Activated CD8-positive, alpha-beta T cell treated with anti-CD3 and anti-CD28 coated beads for 36 hours (primary cell): ENCODE measurements around the gene TAAR6. TPM values are rescaled to one million over a fixed set of nuclear protein-coding genes. Genes with fewer than 3 reads are reported as not detected.

Source experiments
- ATAC-seq: fragments of 200-7000 bp; cut with Tn5 transposase; one replicate; pipeline ENCODE4 v1.10.0; 2021; ENCODE audit warnings: mild to moderate bottlenecking, moderate library complexity
- CTCF ChIA-PET: fragments of 350-600 bp; sonication (Branson Sonifier 250); formaldehyde crosslinking; loops from one replicate; lab custom pipeline; 2021; ENCODE audit warnings: antibody characterized with exemption; lab: Charles Lee
- POLR2A ChIA-PET: fragments of 350-600 bp; sonication (Branson Sonifier 250); formaldehyde crosslinking; loops from one replicate; lab custom pipeline; 2021; ENCODE audit warnings: antibody characterized with exemption; lab: Charles Lee
- DNase-seq: peaks from one replicate; pipeline ENCODE4 v3.0.0-alpha.2; 2020
- H3K27ac Mint-ChIP-seq: one replicate; pipeline ENCODE4 v1.8.0; 2021; ENCODE audit warnings: mild to moderate bottlenecking, mixed read lengths
- H3K27me3 Mint-ChIP-seq: one replicate; pipeline ENCODE4 v1.8.0; 2021; ENCODE audit warnings: mixed read lengths
- H3K36me3 Mint-ChIP-seq: one replicate; pipeline ENCODE4 v1.8.0; 2021; ENCODE audit warnings: low read depth, mixed read lengths
- H3K4me1 Mint-ChIP-seq: one replicate; pipeline ENCODE4 v1.8.0; 2021; ENCODE audit warnings: low read depth, mixed read lengths
- H3K4me3 Mint-ChIP-seq: one replicate; pipeline ENCODE4 v1.8.0; 2021; ENCODE audit warnings: mild to moderate bottlenecking, moderate library complexity, mixed read lengths
- H3K9me3 Mint-ChIP-seq: one replicate; pipeline ENCODE4 v1.8.0; 2021; ENCODE audit warnings: mixed read lengths
- CTCF ChIP-seq: fragments of 200-600 bp; IDR thresholded peaks from one replicate; pipeline ENCODE4 v1.8.0; 2022; ENCODE audit warnings: antibody characterized with exemption, mild to moderate bottlenecking
- intact Hi-C: fragments of 100-400 bp; cut with micrococcal nuclease; formaldehyde crosslinking; loops from one replicate; pipeline ENCODE4 v1.10.0; 2022
- total RNA-seq, 2 experiments: library from RNA; stranded (reverse); gene quantifications; one replicate each; pipeline ENCODE4 v1.2.3, GENCODE V29; 2021

Gene TAAR6
- total RNA-seq, 2 experiments from 2014 or later: not detected

- ChIA-PET POLR2A (no interaction called here), CTCF (no interaction called here)
- Mint-ChIP-seq H3K27ac (no peak overlapping the region), H3K36me3 (no peaks in the 10 kb centered on the region), H3K27me3 (peaks cover 1% of the 10 kb centered on the region), H3K4me3 (no peak overlapping the region), H3K4me1 (no peaks in the 10 kb centered on the region), H3K9me3 (no peaks in the 10 kb centered on the region)
- no peak for DNase-seq
- no peak for ATAC-seq
- intact Hi-C loops: no loop called here
- TF ChIP-seq CTCF: no peak
Measured at GRCh38 chr6:132611616-132612015, 41.5 kb downstream of the TAAR6 start.

- intact Hi-C loops: no loop called here
- Mint-ChIP-seq H3K4me3 (no peak overlapping the region), H3K36me3 (no peaks in the 10 kb centered on the region), H3K27ac (no peak overlapping the region), H3K4me1 (no peaks in the 10 kb centered on the region), H3K27me3 (peaks cover 1% of the 10 kb centered on the region), H3K9me3 (no peaks in the 10 kb centered on the region)
- ATAC-seq (no peak), DNase-seq (no peak)
- ChIA-PET CTCF (no interaction called here), POLR2A (no interaction called here)
- TF ChIP-seq CTCF: no peak
Measured at GRCh38 chr6:132612449-132613108, 42.5 kb downstream of the TAAR6 start.

GRCh38 chr6:132614554-132614953, 44.4 kb downstream of the TAAR6 start:
- DNase-seq (no peak), ATAC-seq (no peak)
- H3K9me3 Mint-ChIP-seq: no peaks in the 10 kb centered on the region
- ChIA-PET CTCF (no interaction called here), POLR2A (no interaction called here)
- intact Hi-C loops: no loop called here
- H3K4me3 Mint-ChIP-seq: peak overlapping the region; percentile 35
- H3K36me3 Mint-ChIP-seq: no peaks in the 10 kb centered on the region
- no peak overlapping the region for H3K27ac Mint-ChIP-seq
- no peak for TF ChIP-seq CTCF
- H3K27me3 Mint-ChIP-seq: peaks cover 3% of the 10 kb centered on the region
- no peaks in the 10 kb centered on the region for H3K4me1 Mint-ChIP-seq

- no peaks in the 10 kb centered on the region for H3K36me3 Mint-ChIP-seq
- H3K27ac Mint-ChIP-seq: no peak overlapping the region
- ChIA-PET CTCF (interaction anchor here (0.7 to 0.9 kb wide), 2 partner anchors 15 to 132 kb away, joined by 3 read pairs; no protein-coding TSS in a partner anchor), POLR2A (no interaction called here)
- H3K4me1 Mint-ChIP-seq: no peaks in the 10 kb centered on the region
- peaks cover 5% of the 10 kb centered on the region for H3K27me3 Mint-ChIP-seq
- ATAC-seq: no peak
- intact Hi-C loops: no loop called here
- DNase-seq: no peak
- no peak overlapping the region for H3K4me3 Mint-ChIP-seq
- H3K9me3 Mint-ChIP-seq: no peaks in the 10 kb centered on the region
- no peak for TF ChIP-seq CTCF
Measured at GRCh38 chr6:132616677-132617076, 46.6 kb downstream of the TAAR6 start.

Other genes starting within 250 kb of the TAAR6 start
- not detected for gene MOXD1, start 168.8 kb upstream of the TAAR6 start, total RNA-seq
- gene STX7, start 57.2 kb upstream of the TAAR6 start, total RNA-seq: 10 to 100 TPM; 11.8 to 15.1 TPM
- gene TAAR9, start 32.0 kb upstream of the TAAR6 start, total RNA-seq: not detected
- not detected for gene TAAR8, start 17.6 kb upstream of the TAAR6 start, total RNA-seq
- gene TAAR5, start 19.4 kb downstream of the TAAR6 start, total RNA-seq: not detected
- not detected for gene TAAR2, start 54.0 kb downstream of the TAAR6 start, total RNA-seq
- not detected for gene TAAR1, start 88.9 kb downstream of the TAAR6 start, total RNA-seq
- not detected for gene VNN1, start 143.7 kb downstream of the TAAR6 start, total RNA-seq
- 10 to 100 TPM; 10.5 to 11.7 TPM for gene VNN2, start 187.6 kb downstream of the TAAR6 start, total RNA-seq
- gene SLC18B1, start 228.3 kb downstream of the TAAR6 start, total RNA-seq: 1 to 10 TPM; 7.0 to 8.5 TPM
- gene RPS12, start 244.2 kb downstream of the TAAR6 start, total RNA-seq: 1,000 to 10,000 TPM; 2,058 to 2,107 TPM